GM10266 (cell line): ENCODE measurements around the gene MED17.

ENCODE experiments used
- DNase-seq: peaks from one replicate; pipeline ENCODE4 v3.0.0; 2012; ENCODE audit errors: extremely low spot score
- TF ChIP-seq, protein P1 (sequence below): IDR thresholded peaks from 2 replicates; pipeline ENCODE4 v1.5.1; 2012; ENCODE audit warnings: mild to moderate bottlenecking, low read depth; ENCODE audit not compliant: control insufficient read depth, insufficient read depth; ENCODE audit errors: missing control alignments

MED17 gene

GRCh38 chr11:93831343-93832127, 47.5 kb downstream of the MED17 start:
- TF ChIP-seq, protein P1, sequence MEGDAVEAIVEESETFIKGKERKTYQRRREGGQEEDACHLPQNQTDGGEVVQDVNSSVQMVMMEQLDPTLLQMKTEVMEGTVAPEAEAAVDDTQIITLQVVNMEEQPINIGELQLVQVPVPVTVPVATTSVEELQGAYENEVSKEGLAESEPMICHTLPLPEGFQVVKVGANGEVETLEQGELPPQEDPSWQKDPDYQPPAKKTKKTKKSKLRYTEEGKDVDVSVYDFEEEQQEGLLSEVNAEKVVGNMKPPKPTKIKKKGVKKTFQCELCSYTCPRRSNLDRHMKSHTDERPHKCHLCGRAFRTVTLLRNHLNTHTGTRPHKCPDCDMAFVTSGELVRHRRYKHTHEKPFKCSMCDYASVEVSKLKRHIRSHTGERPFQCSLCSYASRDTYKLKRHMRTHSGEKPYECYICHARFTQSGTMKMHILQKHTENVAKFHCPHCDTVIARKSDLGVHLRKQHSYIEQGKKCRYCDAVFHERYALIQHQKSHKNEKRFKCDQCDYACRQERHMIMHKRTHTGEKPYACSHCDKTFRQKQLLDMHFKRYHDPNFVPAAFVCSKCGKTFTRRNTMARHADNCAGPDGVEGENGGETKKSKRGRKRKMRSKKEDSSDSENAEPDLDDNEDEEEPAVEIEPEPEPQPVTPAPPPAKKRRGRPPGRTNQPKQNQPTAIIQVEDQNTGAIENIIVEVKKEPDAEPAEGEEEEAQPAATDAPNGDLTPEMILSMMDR: no peak
- DNase-seq: no peak

DNA sequence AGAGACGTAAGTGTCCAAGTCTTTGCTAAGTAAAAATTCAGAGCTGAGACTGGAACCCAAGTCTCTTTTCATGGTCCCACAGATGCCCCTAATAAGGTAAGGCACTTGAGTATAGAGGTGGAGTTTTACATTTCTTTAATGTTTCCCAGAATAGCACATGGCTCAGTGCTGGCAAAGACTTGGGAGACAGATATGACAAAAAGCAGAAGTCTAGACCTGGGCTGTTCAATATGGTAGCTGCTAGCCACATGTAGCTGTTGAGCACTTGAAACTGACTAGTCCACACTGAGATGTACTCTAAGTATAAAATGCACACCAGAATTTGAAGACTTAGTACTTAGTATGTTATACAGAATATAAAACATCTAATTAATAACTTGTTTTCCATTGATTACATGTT, 48.7 kb downstream of the MED17 start:
- TF ChIP-seq, protein P1: no peak
- no peak for DNase-seq

- no peak for DNase-seq
These were observed 54.9 kb downstream of the MED17 start for GRCh38 chr11:93838967-93839366.

GRCh38 chr11:93840180-93840579, 56.1 kb downstream of the MED17 start:
- DNase-seq: no peak
- TF ChIP-seq, protein P1: no peak

More at GRCh38 chr11:93838967-93839366, 54.9 kb downstream of the MED17 start:
- TF ChIP-seq, protein P1: no peak

GRCh38 chr11:93840981-93841380, 56.9 kb downstream of the MED17 start:
- no peak for DNase-seq
- TF ChIP-seq, protein P1: no peak

DNA sequence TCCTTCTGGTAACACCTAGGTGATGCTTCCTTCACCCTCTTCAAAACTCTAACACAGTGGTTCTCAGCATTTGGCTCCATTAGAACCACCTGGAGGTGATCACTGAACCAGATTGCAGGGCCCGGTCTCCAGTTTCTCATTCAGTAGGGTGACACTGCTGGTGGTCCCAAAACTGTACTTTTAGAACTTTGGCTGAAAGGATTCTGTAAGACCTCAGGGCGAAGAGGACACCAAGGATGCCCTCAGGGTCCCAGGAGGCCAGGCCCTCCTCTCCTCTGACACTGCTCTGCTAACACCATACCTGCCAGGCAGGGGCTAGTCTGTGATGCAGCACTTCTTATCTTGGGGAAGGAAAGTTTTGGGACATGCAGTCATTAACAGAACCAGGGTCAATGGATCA, 57.4 kb downstream of the MED17 start:
- DNase-seq: no peak
- TF ChIP-seq, protein P1: no peak

DNA sequence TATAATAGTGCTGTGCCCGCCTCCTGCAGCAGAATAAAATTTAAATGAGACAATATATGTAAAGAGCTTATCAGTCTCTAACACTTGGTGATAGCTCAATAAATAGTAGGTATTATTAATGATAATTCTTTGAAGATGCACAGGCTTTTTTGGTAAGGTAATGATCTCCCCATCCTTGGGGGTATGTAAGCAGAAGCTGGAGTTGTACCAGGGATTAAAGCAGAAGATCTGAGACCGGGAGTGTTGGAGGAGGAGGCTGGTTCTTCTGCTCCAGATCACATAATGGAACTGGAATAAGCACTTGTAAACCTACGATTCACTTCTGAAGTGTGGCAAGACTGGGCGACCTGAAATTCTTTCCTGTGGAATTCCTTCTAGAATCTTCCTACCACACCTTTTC, 58.0 kb downstream of the MED17 start:
- TF ChIP-seq, protein P1: no peak

More for the DNA sequence above, 58.0 kb downstream of the MED17 start:
- no peak for DNase-seq
